Stimulated activated CD4-positive, alpha-beta T cell treated with anti-CD3 and anti-CD28 coated beads, Interleukin-1b, Interleukin-23, amount 100 ng/mL, for 4 hours (primary cell): ENCODE measurements around the gene KCNIP4.

Experiments used
- DNase-seq, 2 donors: peaks; one replicate each; pipeline ENCODE4 v3.0.0-alpha.2; 2020; ENCODE audit warnings: low read depth in 2 of 2

KCNIP4 gene

GRCh38 chr4:21848021-21848420, 100.6 kb downstream of the KCNIP4 start:
- no peak for DNase-seq

GRCh38 chr4:21845663-21846062, 102.9 kb downstream of the KCNIP4 start:
- DNase-seq: no peak

DNA sequence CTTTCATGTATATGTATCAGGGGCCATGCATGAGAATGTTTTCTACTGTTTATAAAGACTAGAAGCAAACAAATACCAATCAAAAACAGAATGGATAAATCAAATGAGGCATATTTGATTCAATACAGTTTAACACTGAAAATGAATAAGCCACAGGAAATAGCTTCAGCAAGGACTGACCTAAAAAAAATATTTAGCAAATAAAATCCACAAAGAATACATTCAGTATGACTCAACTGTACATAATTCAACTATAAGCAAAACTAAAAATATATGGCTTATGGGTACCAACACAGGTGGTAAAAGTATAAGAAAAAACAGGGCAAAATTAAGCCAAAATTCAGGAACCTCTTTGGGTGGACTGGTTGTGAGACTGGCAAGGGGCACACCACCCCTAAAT, 112.9 kb downstream of the KCNIP4 start:
- DNase-seq: no peak

- no peak for DNase-seq
Measured at GRCh38 chr4:21830272-21830671, 118.3 kb downstream of the KCNIP4 start.

DNA sequence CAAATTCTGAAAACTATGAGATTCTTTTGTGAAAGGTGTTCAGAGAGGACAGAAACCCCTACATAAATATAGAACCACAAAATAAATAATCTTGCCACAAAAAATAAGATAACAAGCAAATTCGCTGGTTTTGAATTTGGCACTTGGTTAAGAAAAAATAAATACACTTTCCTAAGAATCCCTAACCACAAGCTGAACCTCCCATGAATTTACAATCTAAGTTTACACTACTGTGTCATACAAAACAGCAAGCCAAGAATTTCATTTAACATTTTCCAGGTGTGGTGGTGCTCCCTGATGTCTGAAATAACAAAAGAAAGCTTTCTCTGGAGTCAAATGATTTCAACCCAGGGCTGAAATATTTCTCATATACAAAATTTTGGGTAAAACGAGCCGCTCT, 121.0 kb downstream of the KCNIP4 start:
- no peak for DNase-seq

DNA sequence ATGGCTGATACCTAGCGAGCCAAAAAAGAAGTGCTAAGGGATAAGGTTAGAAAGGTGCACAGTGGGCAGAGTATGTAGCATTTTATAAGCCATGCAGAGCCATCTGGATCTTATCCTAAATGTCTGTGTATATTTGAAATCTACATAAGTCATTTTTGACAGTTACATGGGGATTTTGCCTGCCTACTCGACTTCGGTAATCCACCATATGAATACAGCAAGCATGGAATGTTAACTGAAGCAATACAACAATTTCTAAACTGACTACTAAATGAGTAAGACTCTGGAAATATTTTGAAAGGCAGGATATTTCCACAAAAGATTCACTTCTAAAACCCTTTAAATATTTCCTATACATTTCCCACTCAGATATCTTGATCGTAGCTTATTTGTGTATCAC, 122.5 kb downstream of the KCNIP4 start:
- DNase-seq: no peak

- no peak for DNase-seq
Measured at GRCh38 chr4:21819086-21819485, 129.5 kb downstream of the KCNIP4 start.

GRCh38 chr4:21815651-21816377, 132.8 kb downstream of the KCNIP4 start:
- no peak for DNase-seq

GRCh38 chr4:21811565-21811964, 137.0 kb downstream of the KCNIP4 start:
- no peak for DNase-seq

- DNase-seq: no peak
Measured at GRCh38 chr4:21806991-21807390, 141.6 kb downstream of the KCNIP4 start.

- DNase-seq: no peak
Measured at GRCh38 chr4:21802406-21802805, 146.2 kb downstream of the KCNIP4 start.

DNA sequence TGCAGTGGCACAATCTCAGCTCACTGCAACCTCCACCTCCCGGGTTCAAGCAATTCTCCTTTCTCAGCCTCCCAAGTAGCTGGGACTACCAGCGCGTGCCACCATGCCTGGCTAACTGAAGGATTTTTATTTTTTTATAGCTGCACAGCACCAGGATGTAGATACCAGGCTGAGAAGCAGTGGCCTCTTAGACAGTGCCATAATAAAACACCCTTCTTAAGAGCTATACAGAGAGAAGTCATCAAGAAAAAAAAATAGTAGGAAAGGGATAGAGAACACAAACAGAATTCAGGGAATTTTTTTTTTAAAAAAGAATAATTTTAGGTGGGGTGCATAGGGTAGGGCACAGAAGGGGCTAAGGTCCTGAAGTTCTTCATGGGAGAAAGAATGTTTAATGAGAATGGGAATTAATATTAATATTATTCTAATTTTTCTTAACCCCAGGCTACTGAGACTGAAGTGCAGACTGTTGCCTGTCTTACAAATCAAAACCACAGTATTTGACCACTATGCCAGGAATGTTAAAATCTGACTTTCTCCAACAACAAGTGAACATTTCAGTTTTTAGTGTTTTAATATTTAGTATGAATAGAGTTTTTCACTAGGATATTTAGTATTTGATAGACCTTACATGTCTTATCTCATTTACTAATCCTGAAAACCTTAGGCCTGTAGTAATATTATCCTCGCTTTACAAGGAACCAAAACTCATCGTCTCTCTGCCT, 146.7 kb downstream of the KCNIP4 start:
- DNase-seq: no peak

DNA sequence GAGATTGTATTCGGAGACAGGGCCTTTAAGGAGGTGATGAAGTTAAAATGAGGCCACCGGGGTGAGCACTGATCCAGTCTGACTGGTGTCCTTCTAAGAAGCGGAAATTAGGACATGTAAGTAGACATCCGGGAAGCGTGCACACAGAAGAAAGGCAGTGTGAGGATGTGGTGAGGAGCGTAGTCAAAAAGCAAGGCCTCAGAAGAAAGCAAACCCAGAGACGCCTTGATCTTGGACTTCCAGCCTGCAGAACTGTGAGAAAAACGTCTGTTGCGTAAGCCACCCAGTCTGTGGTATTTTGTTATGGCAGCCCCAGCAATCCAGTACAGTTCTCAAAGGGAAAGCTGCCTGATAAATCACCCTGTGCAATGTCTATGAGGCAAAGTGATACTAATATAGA, 153.5 kb downstream of the KCNIP4 start:
- no peak for DNase-seq

GRCh38 chr4:21792736-21793135, 155.8 kb downstream of the KCNIP4 start:
- DNase-seq: no peak

GRCh38 chr4:21790438-21791029, 158.0 kb downstream of the KCNIP4 start:
- DNase-seq: no peak

GRCh38 chr4:21780148-21780547, 168.4 kb downstream of the KCNIP4 start:
- no peak for DNase-seq

DNA sequence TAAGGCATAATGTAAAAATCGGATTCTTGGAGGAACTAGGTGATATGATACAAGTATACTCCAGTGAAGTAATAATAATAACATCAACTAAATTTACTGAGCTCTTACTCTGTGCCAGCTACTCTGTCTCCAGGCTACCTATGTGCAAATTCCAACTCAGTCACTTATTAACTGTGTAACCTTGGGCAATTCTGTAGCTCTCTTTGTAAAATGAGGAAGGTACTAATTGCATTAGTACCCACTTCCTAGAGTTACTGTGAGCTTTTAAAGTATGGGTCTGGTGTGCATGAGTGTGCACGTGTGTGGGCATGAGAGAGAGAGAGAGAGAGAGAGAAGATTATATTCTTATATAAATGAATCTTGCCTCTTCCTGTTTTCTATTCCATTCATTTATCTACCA, 169.9 kb downstream of the KCNIP4 start:
- no peak for DNase-seq

GRCh38 chr4:21775703-21776102, 172.9 kb downstream of the KCNIP4 start:
- DNase-seq: no peak

GRCh38 chr4:21769404-21770147, 179.0 kb downstream of the KCNIP4 start:
- DNase-seq: no peak

- DNase-seq: no peak
Measured at GRCh38 chr4:21768349-21769310, 179.9 kb downstream of the KCNIP4 start.

DNA sequence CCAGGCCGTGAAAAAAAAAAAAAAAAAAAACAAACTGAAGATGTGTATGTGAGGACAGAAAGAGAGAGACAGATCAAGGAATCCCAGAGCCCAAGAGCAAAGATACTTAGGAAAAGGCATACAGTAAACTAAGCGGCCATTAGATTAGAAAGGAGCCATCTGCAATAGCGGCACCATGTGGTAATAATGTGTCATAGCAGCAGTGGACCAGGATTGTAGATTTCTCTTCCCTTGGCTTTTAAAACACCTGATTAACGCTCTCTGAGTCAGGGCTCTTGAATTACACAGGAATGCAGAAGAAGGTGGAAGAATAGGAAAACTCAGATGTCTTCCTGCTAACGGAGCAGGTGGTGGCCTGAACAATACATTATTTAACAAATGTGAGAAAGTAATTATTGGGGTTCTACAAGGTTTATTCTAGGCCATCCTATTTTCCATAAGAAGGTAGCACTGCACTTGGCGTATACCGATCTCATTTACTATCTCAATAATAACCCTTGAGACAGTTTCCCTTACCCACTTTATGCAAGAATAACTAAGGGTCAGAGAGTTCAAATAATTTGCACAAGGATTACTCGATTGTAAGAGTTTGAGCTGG, 182.7 kb downstream of the KCNIP4 start:
- DNase-seq: no peak
